Fibroblast of mammary gland (primary cell): ENCODE measurements around the gene PKN1.
A peak's percentile ranks its signal among the peaks of the same experiment; 100 is the strongest.

ENCODE experiments used
- DNase-seq: peaks from one replicate; pipeline ENCODE4 v3.0.0-alpha.2; 2010; ENCODE audit warnings: low read depth
- H3K4me3 ChIP-seq: 2 replicates; pipeline ENCODE4 v1.5.1; 2011; ENCODE audit warnings: low read depth, mild to moderate bottlenecking, low read length, moderate library complexity; ENCODE audit not compliant: control insufficient read depth
- CTCF ChIP-seq: conservative IDR thresholded peaks from 2 replicates; pipeline ENCODE4 v1.5.1; 2011; ENCODE audit warnings: low read depth, low read length, inconsistent platforms; ENCODE audit not compliant: control insufficient read depth, insufficient read depth

The PKN1 gene

GRCh38 chr19:14441041-14441938 is 8.2 kb downstream of the PKN1 start:
- DNase-seq = no peak
- TF ChIP-seq CTCF = no peak
- H3K4me3 ChIP-seq = no peak overlapping the region

GRCh38 chr19:14442891-14443631 is 10.0 kb downstream of the PKN1 start:
- TF ChIP-seq CTCF = no peak
- no peak for DNase-seq
- H3K4me3 ChIP-seq = no peak overlapping the region

GRCh38 chr19:14443632-14444216 is 10.6 kb downstream of the PKN1 start:
- no peak for DNase-seq
- H3K4me3 ChIP-seq = no peak overlapping the region
- TF ChIP-seq CTCF = no peak

- no peak for TF ChIP-seq CTCF
- no peak for DNase-seq
- H3K4me3 ChIP-seq = no peak overlapping the region
These were observed 13.4 kb downstream of the PKN1 start for GRCh38 chr19:14446336-14447036.

GRCh38 chr19:14449321-14449720 is 16.2 kb downstream of the PKN1 start:
- TF ChIP-seq CTCF = no peak
- H3K4me3 ChIP-seq = no peak overlapping the region
- DNase-seq = no peak

GRCh38 chr19:14450168-14450874 is 17.2 kb downstream of the PKN1 start:
- DNase-seq = peak; percentile 63
- no peak overlapping the region for H3K4me3 ChIP-seq

More at GRCh38 chr19:14450168-14450874, 17.2 kb downstream of the PKN1 start:
- no peak for TF ChIP-seq CTCF
